H1 (cell line): ENCODE measurements around the gene TTC6. TPM values are rescaled to one million over a fixed set of nuclear protein-coding genes. Genes with fewer than 3 reads are reported as not detected.

Experiments
- BRCA1 ChIP-seq: IDR thresholded peaks from 2 replicates; pipeline ENCODE4 v1.6.1; 2012; ENCODE audit warnings: low read depth, low read length, improper control_type of control experiment
- EZH2 ChIP-seq: fragments of 200-600 bp; sonication (generic); IDR thresholded peaks from 2 replicates; pipeline ENCODE4 v1.7.1; 2012; ENCODE audit warnings: low read depth, mild to moderate bottlenecking, moderate library complexity, low read length, inconsistent platforms; ENCODE audit not compliant: severe bottlenecking
- JUN ChIP-seq: IDR thresholded peaks from 2 replicates; pipeline ENCODE4 v1.6.1; 2011; ENCODE audit warnings: low read depth, mild to moderate bottlenecking, improper control_type of control experiment, low read length
- RXRA ChIP-seq: IDR thresholded peaks from 2 replicates; pipeline ENCODE4 v1.6.1; 2011; ENCODE audit warnings: low read depth, mild to moderate bottlenecking, low read length, moderate library complexity; ENCODE audit not compliant: insufficient read depth
- polyA plus RNA-seq, 7 experiments: library from polyadenylated mRNA; depleted of rRNA in 3 of 7; stranded (reverse) in 5 of 7; unstranded in 2 of 7; fragments of >200 nt in 5 of 7; fragments of 200-250 nt in 2 of 7; gene quantifications; 1 replicate in 5 of 7; 2 replicates in 1 of 7; 4 replicates in 1 of 7; pipeline versions ENCODE4 v1.2.1 to v1.2.3, GENCODE V29; 2011 to 2013; ENCODE audit warnings: missing spikeins in 2 of 7, mixed read lengths in 2 of 7
- total RNA-seq: library from RNA; stranded (reverse); fragmentation: NEBNext Ultra II Directional; extraction: Animal tissue kit (Norgen Biotek cat#: 25700); gene quantifications from 2 replicates; pipeline ENCODE4 v1.2.1, GENCODE V29; 2021

TTC6 gene
- total and polyA plus RNA-seq, 2 of the 8 experiments (the other 6 are each of a cell fraction or from before 2014, with no cell fraction given): 0.02 TPM; not detected in 1

DNA sequence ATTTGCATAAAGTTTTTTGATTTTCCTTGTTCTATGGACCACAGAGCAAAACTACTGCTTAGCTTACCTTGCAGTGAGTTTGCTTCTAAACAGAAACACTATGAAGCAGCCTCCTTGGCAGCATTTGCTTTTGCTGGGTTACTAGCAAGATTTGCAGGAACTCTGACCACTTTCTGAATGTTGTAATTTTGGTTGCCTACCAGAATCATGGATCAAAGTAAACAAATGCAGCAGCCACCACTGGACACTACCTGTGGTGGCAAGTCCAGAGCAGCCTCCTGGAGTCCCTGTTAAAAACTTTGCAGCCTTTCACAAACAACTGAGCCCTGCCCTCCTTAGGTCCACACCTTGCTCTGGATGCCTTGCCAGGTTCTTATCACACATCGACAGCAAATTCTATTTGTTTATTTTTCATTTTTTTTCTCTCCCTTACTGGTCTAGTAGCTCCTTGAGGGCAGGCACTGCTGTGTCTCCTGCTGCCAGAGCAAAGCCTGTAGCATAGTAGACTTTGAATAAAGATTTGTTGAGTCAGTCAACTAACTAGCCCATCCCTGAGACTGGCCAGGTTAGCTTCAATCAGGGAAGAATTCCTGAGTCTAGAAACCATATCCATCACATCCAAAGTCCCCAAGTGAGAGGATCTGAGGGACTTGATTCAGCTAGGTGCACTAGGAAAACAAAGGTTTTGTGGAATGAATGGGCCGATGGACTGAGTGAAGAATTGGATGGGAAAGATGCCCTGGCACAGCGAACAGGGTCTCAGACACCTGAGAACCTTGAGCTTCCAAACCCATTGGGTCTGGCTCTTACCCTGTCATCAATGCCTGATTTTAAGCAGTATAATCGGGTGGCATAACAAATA is 5.7 kb downstream of the TTC6 start (continued):
- TF ChIP-seq BRCA1: no peak
- no peak for TF ChIP-seq EZH2
- TF ChIP-seq RXRA: no peak
- TF ChIP-seq JUN: no peak
